OCI-LY3 (cell line): Measurements from ENCODE around the gene C22orf39.

Experiments used
- H2AFZ ChIP-seq: fragments of 200-600, 300-600 bp; shearing (Covaris generic); 2 replicates; pipeline ENCODE4 v1.6.0; 2014; ENCODE audit warnings: antibody characterized with exemption, low read depth, low read length
- H3K27ac ChIP-seq: fragments of 200-600, 300-600 bp; sonication (generic); 2 replicates; pipeline ENCODE4 v1.5.1; 2014; ENCODE audit warnings: mild to moderate bottlenecking, low read length, moderate library complexity, mixed read lengths
- H3K27me3 ChIP-seq: fragments of 200-600, 300-600 bp; sonication (generic); 2 replicates; pipeline ENCODE4 v1.6.1; 2014; ENCODE audit warnings: low read depth, low read length, mixed read lengths
- H3K36me3 ChIP-seq: fragments of 200-600, 300-600 bp; sonication (generic); replicated peaks from 2 replicates; pipeline ENCODE3; 2014; ENCODE audit warnings: low read depth, low read length, mixed read lengths
- H3K4me1 ChIP-seq: fragments of 300-600, 200-600 bp; sonication (generic); 2 replicates; pipeline ENCODE4 v1.6.1; 2014; ENCODE audit warnings: low read length, mixed read lengths
- H3K4me2 ChIP-seq: fragments of 200-600, 300-600 bp; sonication (generic); 2 replicates; pipeline ENCODE4 v1.6.1; 2014; ENCODE audit warnings: low read length, mixed read lengths
- H3K4me3 ChIP-seq: fragments of 300-600, 200-600 bp; sonication (generic); 2 replicates; pipeline ENCODE4 v1.5.1; 2014; ENCODE audit warnings: antibody characterized with exemption, mild to moderate bottlenecking, low read length, moderate library complexity
- H3K79me2 ChIP-seq: fragments of 300-600, 200-600 bp; shearing (Covaris generic); 2 replicates; pipeline ENCODE4 v1.6.1; 2014; ENCODE audit warnings: mild to moderate bottlenecking, low read length, mixed read lengths
- H3K9ac ChIP-seq: fragments of 300-600, 200-600 bp; shearing (Covaris generic); 2 replicates; pipeline ENCODE4 v1.6.0; 2014; ENCODE audit warnings: mild to moderate bottlenecking, low read length, moderate library complexity
- H3K9me3 ChIP-seq: fragments of 200-600, 300-600 bp; shearing (Covaris generic); 2 replicates; pipeline ENCODE4 v1.6.1; 2014; ENCODE audit warnings: low read length, mixed read lengths; ENCODE audit not compliant: insufficient read depth
- H4K20me1 ChIP-seq: fragments of 200-600, 300-600 bp; sonication (generic); 2 replicates; pipeline ENCODE4 v1.6.1; 2016; ENCODE audit warnings: low read length, mixed read lengths; ENCODE audit not compliant: insufficient read depth
- EZH2phosphoT487 ChIP-seq: fragments of 200-600 bp; shearing (Covaris generic); IDR thresholded peaks from 2 replicates; pipeline ENCODE4 v1.6.1; 2018; ENCODE audit warnings: antibody characterized with exemption, mixed run types, low read depth
- TF ChIP-seq, protein P1 (sequence below): fragments of 200-600, 300-600 bp; sonication (generic); IDR thresholded peaks from 2 replicates; pipeline ENCODE4 v1.5.1; 2014; ENCODE audit warnings: antibody characterized with exemption, low read length, low read depth

The C22orf39 gene

DNA sequence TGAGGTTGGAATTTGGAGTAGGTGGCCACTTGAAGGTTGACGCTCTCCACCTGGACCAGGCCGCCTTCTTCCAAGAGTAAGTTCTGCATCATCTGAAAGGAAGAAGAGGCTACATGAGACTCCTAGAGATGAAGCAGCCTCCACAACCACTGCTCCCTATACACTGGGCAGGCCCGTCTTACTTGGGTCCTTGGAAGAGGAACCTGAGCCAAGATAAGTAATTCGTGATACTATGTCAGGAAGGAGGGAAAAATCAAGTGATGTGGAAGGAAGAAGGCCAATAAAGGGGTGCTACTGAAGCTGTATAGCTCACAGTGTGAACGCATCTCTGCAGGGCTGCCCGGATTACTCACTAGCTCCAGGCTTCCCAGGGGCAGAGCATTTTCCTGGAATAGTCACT is 20.4 kb upstream of the C22orf39 start:
- H2AFZ ChIP-seq = no peak overlapping the region
- H3K4me1 ChIP-seq = no peaks in the 10 kb centered on the region
- TF ChIP-seq, protein P1, sequence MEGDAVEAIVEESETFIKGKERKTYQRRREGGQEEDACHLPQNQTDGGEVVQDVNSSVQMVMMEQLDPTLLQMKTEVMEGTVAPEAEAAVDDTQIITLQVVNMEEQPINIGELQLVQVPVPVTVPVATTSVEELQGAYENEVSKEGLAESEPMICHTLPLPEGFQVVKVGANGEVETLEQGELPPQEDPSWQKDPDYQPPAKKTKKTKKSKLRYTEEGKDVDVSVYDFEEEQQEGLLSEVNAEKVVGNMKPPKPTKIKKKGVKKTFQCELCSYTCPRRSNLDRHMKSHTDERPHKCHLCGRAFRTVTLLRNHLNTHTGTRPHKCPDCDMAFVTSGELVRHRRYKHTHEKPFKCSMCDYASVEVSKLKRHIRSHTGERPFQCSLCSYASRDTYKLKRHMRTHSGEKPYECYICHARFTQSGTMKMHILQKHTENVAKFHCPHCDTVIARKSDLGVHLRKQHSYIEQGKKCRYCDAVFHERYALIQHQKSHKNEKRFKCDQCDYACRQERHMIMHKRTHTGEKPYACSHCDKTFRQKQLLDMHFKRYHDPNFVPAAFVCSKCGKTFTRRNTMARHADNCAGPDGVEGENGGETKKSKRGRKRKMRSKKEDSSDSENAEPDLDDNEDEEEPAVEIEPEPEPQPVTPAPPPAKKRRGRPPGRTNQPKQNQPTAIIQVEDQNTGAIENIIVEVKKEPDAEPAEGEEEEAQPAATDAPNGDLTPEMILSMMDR = no peak
- TF ChIP-seq EZH2phosphoT487 = no peak
- H3K27me3 ChIP-seq = no peaks in the 10 kb centered on the region
- peaks cover 67% of the 10 kb centered on the region for H3K36me3 ChIP-seq
- no peak overlapping the region for H3K27ac ChIP-seq
- H4K20me1 ChIP-seq = peaks cover 3% of the 10 kb centered on the region; the same call in 1 of the 2 replicates
- no peaks in the 10 kb centered on the region for H3K9me3 ChIP-seq
- H3K79me2 ChIP-seq = no peaks in the 10 kb centered on the region
- H3K9ac ChIP-seq = no peak overlapping the region
- H3K4me3 ChIP-seq = no peak overlapping the region
- H3K4me2 ChIP-seq = no peak overlapping the region

DNA sequence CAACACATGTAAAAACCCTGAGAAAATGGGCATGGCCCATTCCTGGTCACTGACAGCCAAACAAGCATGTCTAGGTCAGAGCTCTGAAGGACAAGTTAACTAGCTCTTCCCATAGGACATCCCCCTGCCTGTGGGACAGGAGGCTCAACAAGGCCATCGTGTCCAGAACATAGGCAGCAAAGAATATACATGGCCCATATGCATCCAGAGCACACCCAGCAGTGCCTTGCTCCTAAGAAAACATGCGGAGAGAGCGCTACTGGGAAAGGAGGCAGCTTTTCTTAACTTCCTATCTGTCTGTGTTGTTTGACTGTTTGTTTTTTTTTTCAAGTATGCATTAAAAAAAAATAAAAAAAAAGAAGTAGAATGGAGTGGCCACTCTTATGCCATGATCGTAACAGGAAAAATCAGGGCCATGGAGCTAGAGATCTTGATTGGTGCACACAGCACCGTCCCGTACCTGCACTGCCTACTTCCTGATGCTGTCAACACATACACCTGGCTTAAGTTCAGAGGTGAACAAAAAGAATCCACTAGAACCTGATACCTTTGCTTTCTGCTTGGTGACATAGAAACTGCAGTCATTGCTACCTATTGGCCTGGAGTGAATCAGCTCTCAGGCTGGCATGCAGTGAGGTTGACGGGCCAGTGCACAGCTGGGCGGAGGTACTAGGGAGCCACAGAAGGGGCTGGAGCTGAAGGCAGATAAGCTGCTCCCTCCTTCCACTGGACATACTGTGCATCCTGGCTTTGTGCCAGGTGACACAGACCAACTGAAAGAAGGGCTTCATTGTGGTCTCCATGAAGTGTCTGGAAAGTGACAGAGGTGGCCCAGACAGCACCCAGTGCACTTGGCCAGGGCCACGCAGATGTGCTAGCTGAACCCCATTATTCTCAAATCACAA is 19.6 kb upstream of the C22orf39 start:
- no peak overlapping the region for H3K4me2 ChIP-seq
- H3K27ac ChIP-seq = no peak overlapping the region
- no peaks in the 10 kb centered on the region for H3K79me2 ChIP-seq
- no peaks in the 10 kb centered on the region for H3K27me3 ChIP-seq
- H2AFZ ChIP-seq = no peak overlapping the region
- no peak for TF ChIP-seq EZH2phosphoT487
- TF ChIP-seq, protein P1 = no peak
- no peak overlapping the region for H3K9ac ChIP-seq
- H3K4me1 ChIP-seq = no peaks in the 10 kb centered on the region
- H3K4me3 ChIP-seq = no peak overlapping the region
- H3K36me3 ChIP-seq = peaks cover 67% of the 10 kb centered on the region
- no peaks in the 10 kb centered on the region for H3K9me3 ChIP-seq
- peaks cover 3% of the 10 kb centered on the region; the same call in 1 of the 2 replicates for H4K20me1 ChIP-seq

DNA sequence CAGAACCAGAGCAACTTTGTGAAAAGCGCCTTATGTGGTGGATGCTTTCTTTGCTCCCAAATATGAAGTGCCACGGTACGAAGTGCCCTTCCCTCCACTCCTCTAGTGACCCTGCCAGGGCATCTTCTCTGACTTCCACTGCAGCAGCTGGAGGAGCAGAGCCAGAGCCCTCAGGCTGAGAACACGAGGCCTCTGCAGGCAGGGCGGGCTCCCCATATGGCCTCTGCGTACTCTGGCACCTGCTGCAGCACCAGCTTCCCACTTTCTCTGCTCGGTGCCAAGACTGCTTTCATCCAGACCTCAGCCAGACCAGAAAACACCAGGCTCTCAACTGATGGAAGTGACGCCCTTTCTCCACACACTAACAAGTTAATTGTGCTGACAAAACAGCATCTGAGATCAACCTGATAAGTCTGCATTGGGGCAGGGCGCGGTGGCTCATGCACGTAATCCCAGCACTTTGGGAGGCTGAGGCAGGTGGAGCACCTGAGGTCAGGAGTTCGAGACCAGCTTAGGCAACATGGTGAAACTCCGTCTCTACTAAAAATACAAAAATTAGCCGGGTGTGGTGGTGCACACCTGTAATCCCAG is 18.7 kb upstream of the C22orf39 start:
- H3K9me3 ChIP-seq = no peaks in the 10 kb centered on the region
- TF ChIP-seq, protein P1 = no peak
- TF ChIP-seq EZH2phosphoT487 = no peak
- H3K4me1 ChIP-seq = no peaks in the 10 kb centered on the region
- H3K9ac ChIP-seq = no peak overlapping the region
- H4K20me1 ChIP-seq = peaks cover under 1% of the 10 kb centered on the region; the same call in 1 of the 2 replicates
- H3K27me3 ChIP-seq = no peaks in the 10 kb centered on the region
- no peak overlapping the region for H2AFZ ChIP-seq
- no peak overlapping the region for H3K4me3 ChIP-seq
- H3K4me2 ChIP-seq = no peak overlapping the region
- no peak overlapping the region for H3K27ac ChIP-seq
- no peaks in the 10 kb centered on the region for H3K79me2 ChIP-seq
- H3K36me3 ChIP-seq = peaks cover 67% of the 10 kb centered on the region

DNA sequence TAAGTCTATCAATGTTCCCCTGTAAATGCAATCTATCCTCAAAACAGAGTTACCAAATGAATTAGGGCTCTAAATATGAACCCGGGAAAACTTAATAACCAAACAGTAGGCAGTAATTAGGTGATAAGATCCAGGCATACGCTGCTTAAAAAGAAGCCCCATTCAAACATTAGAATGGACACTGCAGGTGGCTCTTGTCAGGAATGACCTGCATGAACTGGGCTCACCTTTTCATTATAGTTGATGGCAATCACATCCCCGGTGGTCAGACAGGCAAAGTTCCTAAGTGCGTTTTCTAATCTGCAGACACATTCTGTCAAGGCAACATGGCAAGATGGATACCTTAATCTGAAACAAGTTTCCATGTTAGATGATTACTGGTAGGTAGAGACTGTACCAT is 17.5 kb upstream of the C22orf39 start:
- no peak for TF ChIP-seq EZH2phosphoT487
- TF ChIP-seq, protein P1 = no peak
- H3K79me2 ChIP-seq = no peaks in the 10 kb centered on the region
- no peak overlapping the region for H3K9ac ChIP-seq
- no peak overlapping the region for H3K4me3 ChIP-seq
- no peak overlapping the region for H3K27ac ChIP-seq
- H3K4me1 ChIP-seq = no peaks in the 10 kb centered on the region
- no peak overlapping the region for H2AFZ ChIP-seq
- H4K20me1 ChIP-seq = no peaks in the 10 kb centered on the region; the same call in 1 of the 2 replicates
- peaks cover 66% of the 10 kb centered on the region for H3K36me3 ChIP-seq
- no peak overlapping the region for H3K4me2 ChIP-seq
- H3K27me3 ChIP-seq = no peaks in the 10 kb centered on the region
- no peaks in the 10 kb centered on the region for H3K9me3 ChIP-seq
